Activated CD4-positive, alpha-beta T cell treated with anti-CD3 and anti-CD28 coated beads for 24 hours (primary cell): ENCODE measurements around the gene IQGAP3.

Experiments used
- DNase-seq, 2 donors: peaks; one replicate each; pipeline ENCODE4 v3.0.0-alpha.2; 2020; ENCODE audit warnings: low read depth in 2 of 2

IQGAP3 gene

GRCh38 chr1:156496211-156496761 is 76.1 kb downstream of the IQGAP3 start:
- no peak for DNase-seq

GRCh38 chr1:156495401-156496140 is 76.8 kb downstream of the IQGAP3 start:
- no peak for DNase-seq

GRCh38 chr1:156494309-156494895 is 78.0 kb downstream of the IQGAP3 start:
- no peak for DNase-seq

GRCh38 chr1:156493742-156494141 is 78.6 kb downstream of the IQGAP3 start:
- no peak for DNase-seq

GRCh38 chr1:156493154-156493631 is 79.2 kb downstream of the IQGAP3 start:
- DNase-seq: no peak

- DNase-seq: no peak
Observed at GRCh38 chr1:156492591-156493080, 79.7 kb downstream of the IQGAP3 start.

GRCh38 chr1:156492013-156492590 is 80.3 kb downstream of the IQGAP3 start:
- DNase-seq: no peak

- DNase-seq: no peak
Observed at GRCh38 chr1:156491151-156491949, 81.0 kb downstream of the IQGAP3 start.

- no peak for DNase-seq
Observed at GRCh38 chr1:156490401-156491032, 81.8 kb downstream of the IQGAP3 start.

- DNase-seq: no peak
Observed at GRCh38 chr1:156489935-156490293, 82.5 kb downstream of the IQGAP3 start.

- no peak for DNase-seq
Observed at GRCh38 chr1:156489166-156489934, 83.0 kb downstream of the IQGAP3 start.

- no peak for DNase-seq
Observed at GRCh38 chr1:156488566-156489165, 83.7 kb downstream of the IQGAP3 start.

GRCh38 chr1:156487862-156488261 is 84.5 kb downstream of the IQGAP3 start:
- no peak for DNase-seq

GRCh38 chr1:156486421-156487344 is 85.7 kb downstream of the IQGAP3 start:
- no peak for DNase-seq

- no peak for DNase-seq
Observed at GRCh38 chr1:156485984-156486383, 86.4 kb downstream of the IQGAP3 start.

- no peak for DNase-seq
Observed at GRCh38 chr1:156484480-156485058, 87.8 kb downstream of the IQGAP3 start.

- no peak for DNase-seq
Observed at GRCh38 chr1:156483397-156483796, 89.0 kb downstream of the IQGAP3 start.

- no peak for DNase-seq
Observed at GRCh38 chr1:156482276-156482675, 90.1 kb downstream of the IQGAP3 start.

- no peak for DNase-seq
Observed at GRCh38 chr1:156481527-156481926, 90.8 kb downstream of the IQGAP3 start.
